DOHH2 (cell line): ENCODE data around the gene CASR.

Experiments
- H3F3A ChIP-seq: fragments of 200-600 bp; sonication (generic), shearing (Covaris generic); 2 replicates; pipeline ENCODE4 v1.6.0; 2016; ENCODE audit warnings: antibody characterized with exemption, mild to moderate bottlenecking; ENCODE audit not compliant: control insufficient read depth, insufficient read depth
- H3K27ac ChIP-seq: fragments of 200-600 bp; sonication (generic); 2 replicates; pipeline ENCODE4 v1.5.1; 2014; ENCODE audit warnings: low read depth, mild to moderate bottlenecking, low read length, moderate library complexity
- H3K27me3 ChIP-seq: fragments of 200-600 bp; sonication (generic); 2 replicates; pipeline ENCODE4 v1.6.1; 2014; ENCODE audit warnings: mild to moderate bottlenecking, low read length, mixed read lengths; ENCODE audit not compliant: control insufficient read depth
- H3K36me3 ChIP-seq: fragments of 200-600 bp; sonication (generic); 2 replicates; pipeline ENCODE4 v1.6.1; 2014; ENCODE audit warnings: mild to moderate bottlenecking, low read length, moderate library complexity, mixed read lengths; ENCODE audit not compliant: control insufficient read depth
- H3K4me1 ChIP-seq: fragments of 200-600 bp; sonication (generic); 2 replicates; pipeline ENCODE4 v1.6.1; 2014; ENCODE audit warnings: mild to moderate bottlenecking, low read length, mixed read lengths; ENCODE audit not compliant: control insufficient read depth
- H3K4me2 ChIP-seq: fragments of 200-600 bp; sonication (generic); 2 replicates; pipeline ENCODE4 v1.6.0; 2014; ENCODE audit warnings: mild to moderate bottlenecking, low read length, moderate library complexity
- H3K4me3 ChIP-seq: fragments of 200-600 bp; sonication (generic); 2 replicates; pipeline ENCODE4 v1.5.1; 2014; ENCODE audit warnings: mild to moderate bottlenecking, low read length, mixed read lengths
- H3K79me2 ChIP-seq: fragments of 200-600 bp; sonication (generic); 2 replicates; pipeline ENCODE4 v1.6.1; 2014; ENCODE audit warnings: mild to moderate bottlenecking, low read length, mixed read lengths; ENCODE audit not compliant: control insufficient read depth
- H3K9me2 ChIP-seq: fragments of 200-600 bp; sonication (generic); replicated peaks from 2 replicates; pipeline ENCODE4 v1.6.1; 2014; ENCODE audit warnings: mild to moderate bottlenecking, low read length, mixed read lengths; ENCODE audit not compliant: control insufficient read depth
- H3K9me3 ChIP-seq: fragments of 200-600 bp; sonication (generic); 2 replicates; pipeline ENCODE4 v1.6.1; 2014; ENCODE audit warnings: antibody characterized with exemption, low read length, mixed read lengths; ENCODE audit not compliant: control insufficient read depth, insufficient read depth
- H4K20me1 ChIP-seq: fragments of 200-600 bp; sonication (generic); 2 replicates; pipeline ENCODE4 v1.6.0; 2014; ENCODE audit warnings: low read depth, mild to moderate bottlenecking, antibody characterized with exemption, low read length, moderate library complexity; ENCODE audit not compliant: control insufficient read depth, insufficient read depth
- EZH2phosphoT487 ChIP-seq: fragments of 200-600 bp; sonication (generic); IDR thresholded peaks from 2 replicates; pipeline ENCODE4 v1.6.1; 2017; ENCODE audit warnings: borderline replicate concordance, mild to moderate bottlenecking, antibody characterized with exemption, low read length, moderate library complexity, mixed read lengths
- TF ChIP-seq, protein P1 (sequence below): fragments of 200-600 bp; sonication (generic); IDR thresholded peaks from one replicate; pipeline ENCODE4 v1.5.1; 2014; ENCODE audit warnings: antibody characterized with exemption, mild to moderate bottlenecking, low read depth, low read length; ENCODE audit not compliant: poor library complexity, severe bottlenecking

CASR gene

DNA sequence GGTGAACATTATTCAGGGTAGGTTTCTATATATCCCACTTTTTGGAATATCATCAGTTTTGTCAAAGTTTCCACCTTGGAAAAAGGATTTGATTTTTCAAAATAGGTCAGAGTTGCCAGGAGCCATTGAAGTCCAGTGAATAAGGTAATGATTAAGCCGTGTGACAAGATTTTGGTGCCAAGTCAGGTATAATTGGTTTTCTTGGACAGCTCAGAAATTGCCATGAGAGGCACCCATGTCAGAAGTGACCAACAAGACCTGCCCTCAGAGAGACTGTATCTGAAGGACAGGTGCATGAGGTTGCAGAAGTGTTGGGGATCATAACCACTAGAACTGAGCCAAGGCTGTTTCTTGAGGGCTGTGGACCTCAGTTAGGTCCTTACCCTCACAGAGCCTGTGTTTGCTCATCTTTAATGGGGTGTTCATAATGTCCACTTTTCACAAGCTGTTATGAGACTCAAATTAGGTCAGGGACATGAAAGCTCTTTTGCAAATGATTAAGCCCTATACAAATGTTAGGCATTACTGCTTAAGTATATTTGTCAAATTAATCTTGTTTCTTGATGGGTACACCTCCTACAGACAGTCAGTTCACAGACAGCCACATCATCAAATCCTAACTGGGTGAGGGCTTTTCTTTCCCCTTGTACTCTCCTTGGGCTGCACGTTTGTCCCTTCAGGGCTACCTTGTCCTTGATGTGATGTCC is 32.3 kb downstream of the CASR start:
- TF ChIP-seq, protein P1, sequence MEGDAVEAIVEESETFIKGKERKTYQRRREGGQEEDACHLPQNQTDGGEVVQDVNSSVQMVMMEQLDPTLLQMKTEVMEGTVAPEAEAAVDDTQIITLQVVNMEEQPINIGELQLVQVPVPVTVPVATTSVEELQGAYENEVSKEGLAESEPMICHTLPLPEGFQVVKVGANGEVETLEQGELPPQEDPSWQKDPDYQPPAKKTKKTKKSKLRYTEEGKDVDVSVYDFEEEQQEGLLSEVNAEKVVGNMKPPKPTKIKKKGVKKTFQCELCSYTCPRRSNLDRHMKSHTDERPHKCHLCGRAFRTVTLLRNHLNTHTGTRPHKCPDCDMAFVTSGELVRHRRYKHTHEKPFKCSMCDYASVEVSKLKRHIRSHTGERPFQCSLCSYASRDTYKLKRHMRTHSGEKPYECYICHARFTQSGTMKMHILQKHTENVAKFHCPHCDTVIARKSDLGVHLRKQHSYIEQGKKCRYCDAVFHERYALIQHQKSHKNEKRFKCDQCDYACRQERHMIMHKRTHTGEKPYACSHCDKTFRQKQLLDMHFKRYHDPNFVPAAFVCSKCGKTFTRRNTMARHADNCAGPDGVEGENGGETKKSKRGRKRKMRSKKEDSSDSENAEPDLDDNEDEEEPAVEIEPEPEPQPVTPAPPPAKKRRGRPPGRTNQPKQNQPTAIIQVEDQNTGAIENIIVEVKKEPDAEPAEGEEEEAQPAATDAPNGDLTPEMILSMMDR, result no peak
- no peak for TF ChIP-seq EZH2phosphoT487
- Histone ChIP-seq H3K79me2 (no peaks in the 10 kb centered on the region), H3K9me2 (no peaks in the 10 kb centered on the region), H3K4me3 (no peak overlapping the region), H3K4me1 (no peaks in the 10 kb centered on the region), H3K27ac (no peak overlapping the region), H4K20me1 (no peaks in the 10 kb centered on the region), H3K27me3 (peaks cover 14% of the 10 kb centered on the region), H3K4me2 (no peak overlapping the region), H3F3A (no peaks in the 10 kb centered on the region), H3K9me3 (no peaks in the 10 kb centered on the region), H3K36me3 (no peaks in the 10 kb centered on the region)

DNA sequence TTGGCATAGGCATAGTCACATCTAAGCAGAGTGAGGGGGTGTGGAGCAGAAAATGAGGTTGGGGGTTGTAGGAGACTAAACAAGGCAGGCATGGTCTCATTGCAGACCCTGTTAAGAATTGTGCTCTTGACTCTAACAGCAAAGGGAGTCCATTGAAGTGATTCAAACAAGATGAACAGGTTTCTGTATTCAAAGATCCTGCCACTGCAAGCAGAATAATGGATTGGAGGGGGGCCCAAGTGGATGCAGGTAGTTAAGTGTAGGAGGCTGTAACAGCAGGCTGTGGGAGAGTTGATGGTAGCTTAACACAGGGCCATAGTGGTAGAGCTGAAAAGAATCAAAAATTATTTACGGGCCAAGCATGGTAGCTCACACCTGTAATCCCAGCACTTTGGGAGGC is 34.4 kb downstream of the CASR start:
- Histone ChIP-seq H3K36me3 (no peaks in the 10 kb centered on the region), H3F3A (no peaks in the 10 kb centered on the region), H3K9me3 (no peaks in the 10 kb centered on the region), H3K79me2 (no peaks in the 10 kb centered on the region), H3K9me2 (no peaks in the 10 kb centered on the region), H3K4me1 (no peaks in the 10 kb centered on the region), H3K27ac (no peak overlapping the region), H4K20me1 (no peaks in the 10 kb centered on the region), H3K27me3 (peaks cover 14% of the 10 kb centered on the region), H3K4me3 (no peak overlapping the region), H3K4me2 (no peak overlapping the region)
- no peak for TF ChIP-seq EZH2phosphoT487
- TF ChIP-seq, protein P1, result no peak

GRCh38 chr3:122219242-122219872 is 35.9 kb downstream of the CASR start:
- H3F3A ChIP-seq, result no peaks in the 10 kb centered on the region
- H3K27ac ChIP-seq, result no peak overlapping the region
- H3K36me3 ChIP-seq, result no peaks in the 10 kb centered on the region
- H3K79me2 ChIP-seq, result no peaks in the 10 kb centered on the region
- TF ChIP-seq EZH2phosphoT487, result no peak
- TF ChIP-seq, protein P1, result no peak
- no peaks in the 10 kb centered on the region for H4K20me1 ChIP-seq
- no peak overlapping the region for H3K4me2 ChIP-seq
- no peaks in the 10 kb centered on the region for H3K9me2 ChIP-seq
- H3K4me1 ChIP-seq, result no peaks in the 10 kb centered on the region
- no peak overlapping the region for H3K4me3 ChIP-seq
- no peaks in the 10 kb centered on the region for H3K9me3 ChIP-seq
- H3K27me3 ChIP-seq, result peaks cover 14% of the 10 kb centered on the region
